Measurements from ENCODE around the gene GUCY2C.

DNA sequence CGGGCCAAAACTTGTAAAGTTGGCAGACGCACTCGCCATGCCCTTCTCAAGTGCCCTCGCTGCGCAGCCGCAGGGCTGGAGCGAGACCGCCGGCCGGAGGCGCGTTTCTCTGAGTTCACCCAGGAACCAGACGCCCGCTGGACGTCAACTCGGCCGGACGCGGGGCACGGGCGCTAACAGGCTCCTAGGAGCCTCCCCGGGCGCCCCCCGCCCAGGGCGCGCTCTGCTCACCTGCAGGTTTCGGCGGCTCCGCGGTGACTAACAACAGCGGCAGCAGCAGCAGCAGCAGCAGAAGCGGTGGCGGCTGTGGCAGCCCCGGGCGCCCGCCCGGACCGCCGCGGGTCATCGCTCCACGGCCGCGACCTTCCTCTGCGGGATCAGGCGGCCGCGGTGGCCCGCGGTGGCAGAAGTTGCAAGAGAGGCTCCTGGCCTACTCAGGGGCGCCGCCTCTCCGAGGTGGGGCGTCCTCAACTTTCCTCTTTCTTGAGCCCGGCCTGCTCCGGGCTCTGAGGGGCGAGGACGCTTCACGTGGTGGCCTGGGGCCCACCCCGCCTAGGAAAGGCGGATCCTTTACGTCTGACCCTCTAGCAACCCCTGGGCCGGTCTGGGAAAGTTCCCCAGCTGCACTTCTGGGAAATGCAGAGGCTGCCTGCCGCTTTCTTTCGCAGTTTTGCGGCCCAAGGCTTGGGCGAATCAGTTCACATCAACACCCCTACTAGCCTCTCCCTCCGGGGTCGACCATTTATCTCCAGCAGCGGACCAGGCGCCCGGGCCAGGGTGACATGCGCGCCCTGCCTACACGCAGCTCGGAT, 128.8 kb downstream of the GUCY2C start, which contains the start of gene PLBD1:
- TF ChIP-seq, protein P1, sequence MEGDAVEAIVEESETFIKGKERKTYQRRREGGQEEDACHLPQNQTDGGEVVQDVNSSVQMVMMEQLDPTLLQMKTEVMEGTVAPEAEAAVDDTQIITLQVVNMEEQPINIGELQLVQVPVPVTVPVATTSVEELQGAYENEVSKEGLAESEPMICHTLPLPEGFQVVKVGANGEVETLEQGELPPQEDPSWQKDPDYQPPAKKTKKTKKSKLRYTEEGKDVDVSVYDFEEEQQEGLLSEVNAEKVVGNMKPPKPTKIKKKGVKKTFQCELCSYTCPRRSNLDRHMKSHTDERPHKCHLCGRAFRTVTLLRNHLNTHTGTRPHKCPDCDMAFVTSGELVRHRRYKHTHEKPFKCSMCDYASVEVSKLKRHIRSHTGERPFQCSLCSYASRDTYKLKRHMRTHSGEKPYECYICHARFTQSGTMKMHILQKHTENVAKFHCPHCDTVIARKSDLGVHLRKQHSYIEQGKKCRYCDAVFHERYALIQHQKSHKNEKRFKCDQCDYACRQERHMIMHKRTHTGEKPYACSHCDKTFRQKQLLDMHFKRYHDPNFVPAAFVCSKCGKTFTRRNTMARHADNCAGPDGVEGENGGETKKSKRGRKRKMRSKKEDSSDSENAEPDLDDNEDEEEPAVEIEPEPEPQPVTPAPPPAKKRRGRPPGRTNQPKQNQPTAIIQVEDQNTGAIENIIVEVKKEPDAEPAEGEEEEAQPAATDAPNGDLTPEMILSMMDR (IDR thresholded peaks at IDR 0.05), result no peak
- TF ChIP-seq POLR2A (IDR thresholded peaks at IDR 0.05) (no peak), POLR2AphosphoS5 (IDR thresholded peaks at IDR 0.05) (no peak)

Data from suprapubic skin (tissue), 4 donors.